ENCODE data around the gene FGFRL1. TPM values are rescaled to one million over a fixed set of nuclear protein-coding genes. Genes with fewer than 3 reads are reported as not detected.

Gene FGFRL1, protein sequence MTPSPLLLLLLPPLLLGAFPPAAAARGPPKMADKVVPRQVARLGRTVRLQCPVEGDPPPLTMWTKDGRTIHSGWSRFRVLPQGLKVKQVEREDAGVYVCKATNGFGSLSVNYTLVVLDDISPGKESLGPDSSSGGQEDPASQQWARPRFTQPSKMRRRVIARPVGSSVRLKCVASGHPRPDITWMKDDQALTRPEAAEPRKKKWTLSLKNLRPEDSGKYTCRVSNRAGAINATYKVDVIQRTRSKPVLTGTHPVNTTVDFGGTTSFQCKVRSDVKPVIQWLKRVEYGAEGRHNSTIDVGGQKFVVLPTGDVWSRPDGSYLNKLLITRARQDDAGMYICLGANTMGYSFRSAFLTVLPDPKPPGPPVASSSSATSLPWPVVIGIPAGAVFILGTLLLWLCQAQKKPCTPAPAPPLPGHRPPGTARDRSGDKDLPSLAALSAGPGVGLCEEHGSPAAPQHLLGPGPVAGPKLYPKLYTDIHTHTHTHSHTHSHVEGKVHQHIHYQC
- 33.1 and 34.7 TPM in 2 replicates for total RNA-seq

DNA sequence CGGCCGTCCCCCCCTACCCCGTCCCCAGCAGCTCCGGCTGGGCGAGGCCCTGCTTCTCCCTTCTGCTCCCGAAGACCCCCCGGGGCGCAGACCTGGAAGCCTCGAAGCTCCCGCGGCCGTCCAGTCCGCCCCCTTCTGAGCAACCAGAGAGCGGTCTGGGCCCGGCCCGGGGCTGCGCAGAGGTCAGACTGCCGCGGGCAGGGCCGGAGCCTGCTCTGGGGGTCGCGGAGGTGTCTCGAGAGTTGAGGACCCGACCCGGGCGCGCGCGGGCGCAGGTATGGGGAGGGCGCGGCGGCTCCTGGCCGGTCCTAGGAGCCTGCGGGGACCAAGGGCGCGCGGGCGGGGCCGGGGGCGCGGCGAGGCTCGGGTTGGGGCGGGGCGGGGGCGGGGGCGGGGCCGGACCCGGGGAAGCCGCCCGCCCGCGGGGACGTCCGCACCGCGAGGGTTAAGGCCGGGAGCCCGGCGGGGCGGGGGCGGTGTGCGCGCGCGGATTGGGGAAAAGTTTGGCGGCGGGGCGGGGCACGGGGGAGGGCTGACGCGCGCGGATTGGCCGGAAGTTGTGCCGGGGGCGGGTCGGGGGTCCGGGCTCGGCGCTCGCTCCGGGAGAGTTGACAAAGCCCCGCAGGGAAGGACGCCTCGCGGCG is at the start of gene FGFRL1:
TSS of gene FGFRL1 (plus strand) at position 605 of the 644 bp plus-strand sequence. CDS start 860 bp downstream, outside the sequence.

GRCh38 chr4:973431-974397 is 37.7 kb upstream of the FGFRL1 start, which contains the start of gene DGKQ:
Gene DGKQ (minus strand): TSS chr4:973569. CDS start chr4:973482, 87 bp downstream.

GRCh38 chr4:986879-987623 is 24.4 kb upstream of the FGFRL1 start, which contains the start of gene IDUA:
Gene IDUA (plus strand): TSS chr4:987044. CDS start chr4:987085, 41 bp downstream.

GRCh38 chr4:993111-994029 is 18.1 kb upstream of the FGFRL1 start, which contains the start of gene SLC26A1:
Gene SLC26A1 (minus strand): TSS chr4:993404. CDS start chr4:991703, 1,701 bp downstream.

Other genes with a start within 250 kb of the FGFRL1 start
- gene CPLX1, start 185.5 kb upstream of the FGFRL1 start, total RNA-seq, result 0.24 TPM in 1 of 2 replicates, not detected in the other
- gene GAK, start 79.3 kb upstream of the FGFRL1 start, total RNA-seq, result 64.1 and 77.5 TPM in 2 replicates
- gene TMEM175, start 79.2 kb upstream of the FGFRL1 start, total RNA-seq, result 11.0 and 33.9 TPM in 2 replicates
- gene DGKQ, start 38.1 kb upstream of the FGFRL1 start, total RNA-seq, result 8.7 and 11.4 TPM in 2 replicates
- gene IDUA, start 24.6 kb upstream of the FGFRL1 start, total RNA-seq, result 3.7 and 7.2 TPM in 2 replicates
- not detected in 2 replicates for gene SLC26A1, start 18.2 kb upstream of the FGFRL1 start, total RNA-seq
- not detected in 2 replicates for gene RNF212, start 101.9 kb downstream of the FGFRL1 start, total RNA-seq
- gene SPON2, start 161.0 kb downstream of the FGFRL1 start, total RNA-seq, result 194 and 850 TPM in 2 replicates
- gene CTBP1, start 237.5 kb downstream of the FGFRL1 start, total RNA-seq, result 130 and 249 TPM in 2 replicates

Measured in epithelial cell of alveolus of lung (primary cell).